GM19025 (cell line): Measurements from ENCODE around the gene KRTAP12-4.
"Not testable (repeated sequence)": the region's sequence is repeated elsewhere in the genome, so short reads cannot be mapped to it uniquely, and the experiment has no call there.

Experiments
- ATAC-seq: cut with Tn5 transposase; IDR thresholded peaks from one replicate; pipeline ENCODE4 v1.9.1; 2021; ENCODE audit warnings: mild to moderate bottlenecking, low read depth, moderate library complexity; ENCODE audit not compliant: unreplicated experiment

KRTAP12-4 gene

DNA sequence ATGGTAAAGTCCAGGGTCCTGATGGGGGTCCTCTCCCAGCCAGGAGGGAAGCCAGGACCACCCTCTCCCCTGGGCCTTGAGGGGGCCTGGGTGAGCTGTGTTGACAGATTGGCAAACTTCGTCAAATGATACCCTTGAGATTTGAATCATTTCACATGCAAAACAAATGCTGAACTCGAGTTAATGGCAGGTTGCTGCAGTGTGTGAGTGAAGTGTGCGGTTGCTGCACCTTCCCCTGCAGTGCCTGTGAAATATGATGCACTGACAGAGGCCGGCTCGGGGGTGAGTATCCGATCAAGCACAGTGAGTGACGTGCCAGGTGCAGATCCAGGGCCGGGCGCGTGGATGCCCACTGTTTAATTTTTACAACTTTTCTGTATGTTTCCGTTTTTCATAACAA is 33.2 kb upstream of the KRTAP12-4 start:
- no peak for ATAC-seq

DNA sequence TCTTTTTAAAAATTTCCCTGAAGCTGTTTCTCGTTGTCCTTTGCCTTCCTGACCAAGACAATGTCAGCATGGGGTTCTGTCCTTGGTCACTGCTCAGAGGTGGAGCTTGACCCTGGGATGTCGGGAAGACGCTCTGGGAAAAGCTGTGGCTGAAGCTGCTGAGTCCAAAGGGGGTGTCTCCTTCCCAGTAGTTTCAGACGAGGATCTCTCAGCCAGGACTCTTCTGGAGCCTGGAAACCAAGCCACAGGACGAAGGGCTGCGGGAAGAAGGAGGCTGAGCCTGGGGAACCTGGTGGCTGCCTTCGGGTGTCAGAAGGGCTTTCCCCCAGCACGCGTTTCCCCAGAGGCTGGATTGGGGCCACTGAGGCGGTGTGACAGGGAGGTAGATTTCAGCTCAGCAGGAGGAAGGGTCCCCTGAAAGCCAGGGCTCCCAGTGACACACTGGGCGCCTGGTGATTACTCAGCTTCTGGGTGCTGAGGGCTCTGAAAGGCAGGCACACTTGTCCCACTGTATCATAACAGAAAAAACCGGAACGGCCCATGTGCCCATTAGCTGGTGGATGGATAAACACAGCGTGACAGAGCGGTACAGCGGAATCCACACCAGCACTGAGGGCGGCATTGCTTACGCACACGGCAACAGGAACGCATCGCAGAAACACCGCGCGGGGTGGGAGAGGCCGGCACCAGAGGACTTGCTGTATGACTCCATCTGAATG is 32.5 kb upstream of the KRTAP12-4 start:
- no peak for ATAC-seq

DNA sequence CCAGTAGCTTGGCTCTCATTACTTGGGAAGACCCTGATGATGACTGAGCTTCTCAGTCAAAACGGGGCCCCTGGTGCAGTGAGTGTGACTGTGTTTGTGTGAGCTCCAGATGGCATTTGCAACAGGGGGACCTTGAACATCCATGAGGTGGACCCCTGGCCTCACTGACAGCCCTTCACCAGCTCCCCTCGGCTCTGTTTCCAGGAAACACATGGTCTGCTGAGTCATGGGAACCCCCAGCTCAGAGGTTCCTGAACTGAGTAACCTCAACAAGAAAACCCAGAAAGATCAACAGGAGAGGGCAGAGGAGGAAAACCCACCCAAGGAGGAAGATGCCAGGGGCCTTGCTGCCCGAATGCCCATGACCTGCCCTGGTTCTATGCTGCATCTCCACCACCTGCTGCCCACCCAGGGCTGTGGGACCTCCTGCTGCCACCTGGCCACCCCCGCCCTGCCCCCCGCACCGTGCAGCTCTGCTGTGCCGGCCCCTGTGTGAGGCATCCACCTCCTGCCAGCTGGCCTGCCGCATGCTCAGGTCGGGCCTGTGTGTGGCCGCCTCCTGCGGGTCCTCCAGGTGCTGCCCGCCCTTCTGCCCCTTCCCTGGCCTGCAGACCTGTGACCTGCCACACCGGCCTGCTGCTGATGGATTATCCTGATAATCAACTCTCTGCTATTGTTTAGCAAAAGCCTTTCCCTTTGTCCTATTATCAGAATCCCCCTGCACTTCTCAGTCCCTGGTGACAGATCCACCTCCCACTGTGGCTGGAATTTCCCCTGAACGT is 31.7 kb upstream of the KRTAP12-4 start:
- no peak for ATAC-seq

DNA sequence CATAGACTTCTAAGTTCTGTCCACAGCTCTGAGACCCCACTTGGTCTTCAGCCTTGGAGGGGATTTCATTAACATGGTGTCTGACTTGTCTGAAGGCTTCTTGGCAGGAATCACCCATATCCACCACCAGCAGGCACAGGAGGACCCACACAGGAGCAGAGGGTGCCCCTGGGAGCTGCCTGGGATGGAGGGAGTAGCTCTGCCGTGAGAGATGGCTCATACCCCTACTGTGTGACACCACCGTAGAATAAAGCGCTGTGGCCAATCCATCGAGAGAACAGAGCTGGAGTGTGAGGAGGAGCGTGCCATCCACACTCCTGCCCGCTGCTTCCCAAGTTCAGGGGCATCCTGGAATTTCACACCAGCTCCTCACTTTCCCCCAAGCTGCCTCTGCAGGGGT is 30.6 kb upstream of the KRTAP12-4 start:
- ATAC-seq, result not testable (repeated sequence)

DNA sequence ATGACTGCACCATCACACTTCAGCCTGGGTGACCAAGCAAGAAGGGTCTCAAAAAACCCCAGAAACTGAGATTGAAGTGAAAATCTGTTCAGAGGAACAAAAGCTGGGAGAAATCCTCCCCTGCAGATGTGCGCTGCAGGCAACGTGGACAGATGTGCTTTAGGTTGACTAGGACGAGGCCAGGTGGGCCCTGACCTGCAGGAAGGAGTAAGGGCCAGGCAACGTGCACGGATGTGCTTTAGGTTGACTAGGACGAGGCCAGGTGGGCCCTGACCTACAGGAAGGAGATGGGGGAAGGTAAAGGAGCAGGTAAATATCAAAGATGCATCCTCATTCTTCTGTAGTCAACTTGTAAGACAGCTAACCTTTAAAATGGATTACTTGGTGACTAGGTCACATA is 30.0 kb upstream of the KRTAP12-4 start:
- ATAC-seq, result no peak

DNA sequence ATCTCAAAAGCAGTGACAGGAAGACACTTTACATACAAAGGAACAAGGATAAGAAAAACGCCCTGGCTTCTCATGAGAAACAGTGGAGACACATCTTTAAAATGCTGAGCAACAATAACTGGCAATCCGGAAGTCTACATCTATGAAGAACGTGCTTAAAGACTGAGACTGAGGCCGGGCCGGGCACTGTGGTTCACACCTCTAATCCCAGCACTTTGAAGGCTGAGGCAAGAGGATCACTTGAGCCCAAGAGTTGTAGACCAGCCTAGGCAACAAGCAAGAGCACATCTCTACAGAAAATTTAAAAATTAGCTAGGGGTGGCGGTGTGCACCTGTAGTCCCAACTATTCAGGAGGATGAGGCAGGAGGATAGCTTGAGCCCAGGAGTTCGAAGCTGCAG is 29.6 kb upstream of the KRTAP12-4 start:
- ATAC-seq, result no peak

DNA sequence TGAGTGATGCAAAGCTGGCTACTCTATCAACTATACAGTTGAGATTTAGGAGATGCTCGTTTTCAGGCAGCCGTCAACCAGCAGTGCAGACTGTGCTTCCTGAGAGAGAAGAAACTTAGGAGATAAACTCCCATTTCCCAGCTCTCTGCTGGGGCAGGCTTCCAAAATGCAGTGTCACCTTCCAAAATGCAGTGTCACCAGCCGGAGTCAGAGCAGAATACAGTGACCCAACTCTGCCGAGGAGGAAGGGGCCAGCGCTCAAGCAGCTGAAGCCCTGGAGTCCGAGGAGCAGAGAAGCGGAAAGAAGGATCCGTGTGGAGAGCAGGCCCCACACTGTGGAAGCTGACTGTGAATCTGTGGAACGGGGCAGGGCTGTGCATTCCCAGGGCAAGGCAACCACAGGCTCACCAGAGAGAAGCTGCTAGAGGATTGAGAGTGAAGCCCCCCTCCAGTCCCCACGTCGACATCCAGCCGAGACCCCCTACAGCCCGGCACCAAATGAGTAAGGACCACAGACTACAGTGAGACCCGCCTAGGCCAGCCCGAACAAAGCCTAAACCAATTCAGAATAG is 28.2 kb upstream of the KRTAP12-4 start:
- no peak for ATAC-seq

DNA sequence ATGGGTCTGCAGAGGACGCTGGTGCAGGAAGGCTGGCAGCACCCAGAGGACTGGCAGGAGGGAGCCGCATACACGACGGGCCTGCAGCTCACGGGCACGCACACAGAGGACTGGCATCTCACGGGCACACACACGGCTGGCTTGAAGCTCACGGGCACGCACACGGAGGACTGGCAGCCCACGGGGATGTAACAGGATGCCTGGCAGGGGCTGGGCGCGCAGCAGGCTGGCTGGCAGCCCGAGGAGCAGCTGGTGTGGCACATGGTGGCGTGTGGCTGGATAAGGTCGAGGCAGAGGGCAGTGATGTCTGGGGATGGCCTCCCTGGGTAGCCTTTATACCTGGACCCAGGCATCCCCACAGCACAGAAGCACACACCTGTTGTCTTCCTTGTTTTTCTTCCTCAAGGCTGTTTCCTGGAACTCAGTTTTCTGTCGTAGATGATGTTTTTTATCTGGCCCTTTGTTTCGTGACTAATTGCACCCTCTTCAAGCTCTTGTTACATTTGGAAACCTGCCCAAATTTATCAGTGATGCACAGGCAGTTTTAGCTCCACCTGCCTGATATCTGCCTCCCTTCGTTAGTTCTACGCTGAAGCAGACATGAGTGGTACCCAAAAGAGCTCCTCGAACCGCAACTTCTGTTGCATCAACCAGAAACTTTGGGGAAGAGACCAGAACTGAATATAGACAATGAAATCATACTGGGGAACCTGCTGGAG is 27.6 kb upstream of the KRTAP12-4 start, which contains the start of gene KRTAP12-1:
KRTAP12-1 (minus strand) TSS at position 303 of the 719 bp plus-strand sequence; CDS start at position 263, 40 bp downstream.
- no peak for ATAC-seq

DNA sequence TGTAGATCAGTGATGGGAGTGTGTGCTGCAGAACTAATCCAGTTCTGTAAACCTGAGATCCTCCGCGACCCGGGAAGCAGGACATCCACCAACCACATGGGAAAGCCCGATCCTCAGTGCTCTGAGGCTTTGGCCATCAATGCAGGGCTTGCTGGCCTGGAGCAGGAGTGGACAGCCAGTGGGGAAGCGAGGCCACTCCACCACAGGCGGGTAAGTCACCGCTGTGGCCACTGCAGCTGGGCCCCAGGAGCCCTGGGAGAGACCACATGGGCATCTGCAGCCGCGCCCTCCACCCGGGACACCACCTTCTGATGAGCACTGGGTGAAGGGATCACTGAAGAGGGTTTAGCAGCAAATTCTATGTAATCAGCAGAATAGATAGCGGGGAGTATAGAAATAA is 26.7 kb upstream of the KRTAP12-4 start:
- ATAC-seq, result no peak

DNA sequence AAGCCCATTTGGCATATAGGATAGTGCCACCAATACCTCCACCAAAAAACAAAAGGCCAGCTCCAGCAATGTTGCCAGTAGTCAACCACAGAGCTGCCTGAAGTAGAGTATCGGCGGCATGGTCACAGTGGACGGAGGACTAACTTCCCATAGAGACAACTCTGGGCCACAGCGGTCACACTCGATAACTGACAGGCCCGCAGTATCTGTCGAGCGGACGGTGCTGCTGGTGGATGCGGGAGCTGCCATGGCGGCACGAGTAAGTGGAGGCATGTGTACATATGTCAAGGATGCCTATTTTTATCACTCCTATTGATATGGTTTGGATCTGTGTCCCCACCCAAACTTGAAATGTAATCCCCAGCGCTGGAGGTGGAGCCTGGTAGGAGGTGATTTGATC is 23.4 kb upstream of the KRTAP12-4 start:
- ATAC-seq, result no peak

DNA sequence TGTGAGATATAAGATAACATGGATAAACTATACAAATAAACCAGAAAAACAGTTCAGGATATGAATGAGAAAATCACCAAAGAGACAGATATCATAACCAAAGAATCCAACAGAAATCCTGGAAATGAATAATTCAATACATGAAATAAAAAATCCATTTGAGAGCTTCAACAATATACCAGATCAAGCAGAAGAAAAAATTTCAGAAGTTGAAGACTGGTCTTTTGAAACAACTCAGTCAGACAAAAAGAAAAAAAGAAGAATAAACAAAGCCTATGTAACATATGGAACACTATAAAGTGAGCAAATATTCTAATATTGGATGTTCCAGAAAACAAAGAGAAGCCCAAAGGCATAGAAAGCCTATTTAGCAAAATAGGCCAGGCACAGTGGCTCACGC is 17.5 kb upstream of the KRTAP12-4 start:
- no peak for ATAC-seq

DNA sequence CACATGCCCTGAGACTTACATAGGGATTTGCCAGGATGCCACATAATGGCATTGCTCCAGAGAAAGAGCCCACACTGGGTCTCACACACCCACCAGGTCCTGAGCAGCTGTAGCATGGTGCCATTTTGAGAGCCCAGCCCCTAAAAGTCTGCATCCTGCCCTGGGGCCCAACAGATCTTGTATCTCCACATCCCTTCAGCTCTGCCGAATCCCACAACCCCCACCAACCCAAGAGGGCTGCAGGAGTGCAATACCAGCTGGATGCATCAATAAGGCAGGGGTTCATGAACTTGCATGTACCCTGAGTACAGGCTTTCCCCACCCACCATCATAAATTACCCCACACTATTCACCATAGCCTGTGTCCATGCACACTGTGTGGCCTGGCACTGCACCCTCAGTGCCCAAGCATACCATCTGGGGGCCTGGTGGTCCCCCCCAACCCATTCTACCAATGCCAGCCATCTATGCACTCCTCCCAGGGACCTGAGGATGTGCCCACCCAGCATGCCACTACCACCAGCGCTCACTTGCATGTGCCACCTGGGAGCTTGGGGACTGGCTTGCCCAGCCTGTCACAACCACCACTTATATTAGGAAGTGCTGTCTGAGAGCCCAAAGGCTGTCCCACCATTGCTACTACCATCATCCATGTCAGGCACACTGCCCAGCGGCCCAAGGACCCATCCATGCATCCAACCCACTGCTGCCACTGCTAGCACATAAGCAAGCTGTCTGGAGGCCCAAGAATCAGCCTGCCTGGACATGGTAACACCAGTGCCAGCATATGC is 16.4 kb upstream of the KRTAP12-4 start:
- no peak for ATAC-seq

DNA sequence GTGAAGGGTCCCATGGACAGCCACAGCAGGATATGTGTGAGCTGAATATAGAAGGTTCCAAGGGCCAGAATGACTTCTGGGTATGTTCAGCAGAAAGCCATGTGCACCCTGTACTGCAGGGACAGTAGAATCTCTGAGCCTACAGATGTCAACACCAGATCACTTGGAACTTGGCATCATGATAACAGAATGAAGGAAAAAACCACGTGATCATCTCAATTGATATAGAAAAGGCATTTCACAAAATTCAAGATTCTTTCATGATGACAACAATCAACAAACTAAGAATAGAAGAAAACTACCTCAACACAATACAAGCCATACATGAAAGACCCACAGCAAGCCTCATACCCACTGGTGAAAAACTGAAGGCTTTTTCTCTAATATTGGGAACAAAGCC is 13.2 kb upstream of the KRTAP12-4 start:
- ATAC-seq, result no peak

DNA sequence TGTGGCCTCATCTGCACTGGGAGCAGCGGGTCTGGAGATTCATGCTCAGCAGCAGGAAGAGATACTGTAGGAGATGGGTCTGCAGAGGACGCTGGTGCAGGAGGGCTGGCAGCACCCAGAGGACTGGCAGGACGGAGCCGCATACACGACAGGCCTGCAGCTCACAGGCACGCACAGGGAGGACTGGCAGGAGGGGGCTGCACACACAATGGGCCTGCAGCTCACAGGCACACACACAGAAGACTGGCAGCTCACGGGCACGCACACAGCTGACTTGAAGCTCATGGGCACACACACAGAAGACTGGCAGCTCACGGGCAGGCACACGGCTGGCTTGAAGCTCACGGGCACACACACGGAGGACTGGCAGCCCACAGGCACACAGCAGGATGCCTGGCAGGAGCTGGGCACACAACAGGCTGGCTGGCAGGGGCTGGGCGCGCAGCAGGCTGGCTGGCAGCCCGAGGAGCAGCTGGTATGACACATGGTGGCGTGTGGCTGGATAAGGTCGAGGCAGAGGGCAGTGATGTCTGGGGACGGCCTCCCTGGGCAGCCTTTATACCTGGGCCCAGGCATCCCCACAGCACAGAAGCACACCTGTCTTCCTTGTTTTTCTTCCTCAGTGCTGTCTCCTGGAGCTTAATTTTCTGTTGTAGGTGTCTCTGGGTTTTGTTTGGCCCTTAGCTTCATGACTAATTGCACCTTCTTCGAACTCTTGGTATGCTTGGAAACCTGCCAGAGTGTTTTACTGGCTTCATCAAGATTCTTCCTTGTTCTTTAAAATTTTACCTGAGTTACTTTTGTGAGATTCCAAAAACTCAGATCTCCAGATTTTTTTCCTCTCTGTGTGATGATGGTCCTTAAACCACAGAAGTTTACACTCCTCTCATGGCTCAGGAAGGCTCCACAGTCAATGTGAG is 12.2 kb upstream of the KRTAP12-4 start, which contains the start of gene KRTAP12-2:
KRTAP12-2 (minus strand) TSS at position 527 of the 920 bp plus-strand sequence; CDS start at position 486, 41 bp downstream.
- ATAC-seq, result no peak

DNA sequence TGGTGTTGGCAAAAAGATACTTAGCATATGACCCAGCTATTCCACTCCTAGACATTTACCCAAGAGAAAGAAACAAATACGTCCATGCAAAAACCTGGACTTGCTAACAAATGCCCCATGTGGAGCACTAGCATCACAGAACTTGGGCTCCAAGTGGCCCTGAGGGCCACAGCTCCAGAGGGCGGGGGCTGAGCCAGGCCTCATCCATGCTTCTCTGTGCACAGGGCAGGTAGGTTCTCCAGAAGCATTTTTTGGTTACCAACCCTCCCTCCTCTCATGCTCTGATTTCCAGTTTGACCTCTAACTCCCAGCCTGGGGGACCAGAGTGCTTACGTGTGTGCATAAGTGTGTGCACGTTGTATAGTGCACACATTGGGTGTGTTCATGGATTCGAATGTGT is 10.2 kb upstream of the KRTAP12-4 start:
- no peak for ATAC-seq

DNA sequence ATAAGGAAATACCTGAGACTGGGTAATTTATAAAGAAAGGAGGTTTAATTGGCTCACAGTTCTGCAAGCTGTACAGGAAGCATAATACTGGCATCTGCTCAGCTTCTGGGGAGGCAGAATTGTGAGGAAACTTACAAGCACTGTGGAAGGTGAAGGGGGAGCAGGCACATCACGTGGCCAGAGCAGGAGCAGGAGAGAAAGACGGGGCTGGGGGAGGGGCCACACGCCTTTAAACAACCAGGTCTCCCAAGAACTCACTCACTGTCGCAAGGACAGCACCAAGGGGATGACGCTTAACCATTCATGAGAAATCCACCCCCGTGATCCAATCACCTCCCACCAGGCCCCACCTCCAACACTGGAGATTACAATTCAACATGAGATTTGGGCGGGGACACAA is 7.1 kb upstream of the KRTAP12-4 start:
- ATAC-seq, result not testable (repeated sequence)

DNA sequence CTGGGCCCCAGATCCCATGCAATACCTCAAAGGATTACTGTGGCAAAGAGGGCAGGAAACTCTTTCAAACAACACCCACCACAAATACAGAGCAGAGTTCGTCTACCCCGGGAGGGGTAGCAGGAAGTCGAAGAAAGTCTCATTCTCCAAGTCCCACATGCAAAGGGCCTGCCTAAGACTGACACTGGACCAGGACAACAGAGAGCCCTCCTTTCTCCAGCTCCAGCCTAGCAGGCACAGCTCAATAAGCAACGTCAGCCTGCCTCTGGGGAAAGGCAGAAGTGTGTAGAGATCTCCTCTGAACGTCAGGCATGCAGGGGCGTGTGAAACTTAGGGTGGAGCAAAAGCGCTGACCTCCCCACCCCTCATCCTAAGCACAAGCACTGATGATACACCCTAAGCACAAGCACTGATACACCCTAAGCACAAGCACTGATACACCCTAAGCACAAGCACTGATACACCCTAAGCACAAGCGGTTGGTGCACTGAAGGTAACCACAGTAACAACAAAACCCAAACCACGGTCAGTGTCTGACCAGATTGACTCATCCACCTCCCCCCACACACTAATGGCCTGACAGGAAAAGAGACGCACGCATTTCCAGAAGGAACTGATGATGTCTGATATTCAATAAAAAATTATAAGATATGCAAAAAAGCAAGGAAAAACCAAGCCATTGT is 4.6 kb upstream of the KRTAP12-4 start:
- no peak for ATAC-seq

DNA sequence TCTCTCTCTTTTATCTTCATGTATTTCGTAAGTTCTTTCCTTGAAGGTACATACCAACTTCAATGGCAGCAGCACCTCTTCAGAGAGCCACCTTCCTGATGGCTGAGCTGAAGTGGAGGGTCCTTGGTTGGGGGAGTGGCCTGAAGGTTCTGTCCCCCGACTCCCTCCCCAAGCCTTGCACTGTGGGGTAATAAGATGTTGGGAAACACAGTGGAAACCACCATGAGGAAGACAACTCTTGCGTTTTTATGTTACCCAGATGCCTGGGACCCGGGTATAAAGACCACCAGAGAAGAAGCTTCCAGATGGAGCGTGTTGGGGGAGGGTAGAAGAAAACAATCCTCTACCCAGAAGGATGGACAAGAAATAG is 4.1 kb upstream of the KRTAP12-4 start:
- ATAC-seq, result no peak
